Testis (tissue), 3 donors: ENCODE data around the gene PKD2. TPM values are rescaled to one million over a fixed set of nuclear protein-coding genes. Genes with fewer than 3 reads are reported as not detected.
"Not testable (repeated sequence)": the region's sequence is repeated elsewhere in the genome, so short reads cannot be mapped to it uniquely, and the experiment has no call there.

Experiments used
- DNase-seq: peaks from one replicate; pipeline ENCODE4 v3.0.0-alpha.2; 2019
- H3K27ac ChIP-seq, 2 donors: fragments of 200-600 bp; sonication (generic); one replicate each; pipeline ENCODE4 v1.5.1; 2019
- H3K27me3 ChIP-seq: fragments of 200-600 bp; sonication (generic); one replicate; pipeline ENCODE4 v1.5.1; 2019
- H3K36me3 ChIP-seq: fragments of 200-600 bp; sonication (generic); one replicate; pipeline ENCODE4 v1.5.1; 2017; ENCODE audit warnings: low read depth; ENCODE audit errors: missing control alignments
- H3K4me1 ChIP-seq: fragments of 200-600 bp; sonication (generic); one replicate; pipeline ENCODE4 v1.5.1; 2019
- H3K4me3 ChIP-seq, 2 donors: fragments of 200-600 bp; sonication (generic); one replicate each; pipeline ENCODE4 v1.5.1; 2017 to 2019
- H3K9me3 ChIP-seq: fragments of 200-600 bp; sonication (generic); one replicate; pipeline ENCODE4 v1.5.1; 2017
- POLR2A ChIP-seq: fragments of 450-650 bp; IDR thresholded peaks from one replicate; pipeline ENCODE4 v1.6.1; 2017; ENCODE audit warnings: antibody characterized with exemption, mild to moderate bottlenecking, moderate library complexity
- WGBS, 2 donors: methylation state at CpG; one replicate each; pipeline ENCODE4 v1.1.5; 2018; 5-methylcytosine and 5-hydroxymethylcytosine counted together
- intact Hi-C: fragments of 100-400 bp; cut with DNase I; formaldehyde crosslinking; loops from one replicate; pipeline ENCODE4 v1.15.1; 2023; ENCODE audit warnings: low total_unique reads
- polyA plus RNA-seq: library from polyadenylated mRNA; stranded (reverse); fragments of 350-450 nt; fragmentation: Illumina TruSeq; extraction: RNeasy Lipid Tissue Mini Kit (QIAGEN cat#74804); gene quantifications from one replicate; pipeline ENCODE4 v1.2.3, GENCODE V29; 2014; ENCODE audit warnings: low read depth, low replicate concordance; ENCODE audit not compliant: insufficient read depth
- small RNA-seq, 2 donors: library from RNA; depleted of rRNA; stranded (forward); fragments of <200 nt; gene quantifications; one replicate each; pipeline ENCODE3, GENCODE V24; 2016
- total RNA-seq, 2 donors: library from RNA; depleted of rRNA; stranded (reverse); fragments of >200 nt; gene quantifications; one replicate each; pipeline ENCODE4 v1.2.3, GENCODE V29; 2016
- TF ChIP-seq, protein P1 (sequence below), 3 experiments: fragments of 450-650 bp in 2 of 3; fragments of 200-600 bp in 1 of 3; sonication (generic) in 1 of 3; IDR thresholded peaks; one replicate each; pipeline ENCODE4 v1.5.1; 2016 to 2019; ENCODE audit warnings: antibody characterized with exemption in 3 of 3, mild to moderate bottlenecking in 2 of 3, moderate library complexity in 1 of 3

Gene PKD2
- total and polyA plus RNA-seq, 3 donors from 2014 or later: 18.7 to 52.8 (median 24.6) TPM

GRCh38 chr4:88110826-88111225, 103.4 kb downstream of the PKD2 start:
- H3K36me3 ChIP-seq: no peaks in the 10 kb centered on the region
- H3K27ac ChIP-seq: no peak overlapping the region
- no peak for DNase-seq
- TF ChIP-seq, protein P1, sequence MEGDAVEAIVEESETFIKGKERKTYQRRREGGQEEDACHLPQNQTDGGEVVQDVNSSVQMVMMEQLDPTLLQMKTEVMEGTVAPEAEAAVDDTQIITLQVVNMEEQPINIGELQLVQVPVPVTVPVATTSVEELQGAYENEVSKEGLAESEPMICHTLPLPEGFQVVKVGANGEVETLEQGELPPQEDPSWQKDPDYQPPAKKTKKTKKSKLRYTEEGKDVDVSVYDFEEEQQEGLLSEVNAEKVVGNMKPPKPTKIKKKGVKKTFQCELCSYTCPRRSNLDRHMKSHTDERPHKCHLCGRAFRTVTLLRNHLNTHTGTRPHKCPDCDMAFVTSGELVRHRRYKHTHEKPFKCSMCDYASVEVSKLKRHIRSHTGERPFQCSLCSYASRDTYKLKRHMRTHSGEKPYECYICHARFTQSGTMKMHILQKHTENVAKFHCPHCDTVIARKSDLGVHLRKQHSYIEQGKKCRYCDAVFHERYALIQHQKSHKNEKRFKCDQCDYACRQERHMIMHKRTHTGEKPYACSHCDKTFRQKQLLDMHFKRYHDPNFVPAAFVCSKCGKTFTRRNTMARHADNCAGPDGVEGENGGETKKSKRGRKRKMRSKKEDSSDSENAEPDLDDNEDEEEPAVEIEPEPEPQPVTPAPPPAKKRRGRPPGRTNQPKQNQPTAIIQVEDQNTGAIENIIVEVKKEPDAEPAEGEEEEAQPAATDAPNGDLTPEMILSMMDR (IDR thresholded peaks at IDR 0.05): no peak
- no peak for TF ChIP-seq POLR2A
- peaks cover 6% of the 10 kb centered on the region for H3K4me1 ChIP-seq
- no peaks in the 10 kb centered on the region for H3K27me3 ChIP-seq
- H3K9me3 ChIP-seq: no peaks in the 10 kb centered on the region
- H3K4me3 ChIP-seq: no peak overlapping the region
- 86 to 94% methylated on average over 2 of the region's 2 CpGs for WGBS, 2 donors
- intact Hi-C loops: no loop called here

DNA sequence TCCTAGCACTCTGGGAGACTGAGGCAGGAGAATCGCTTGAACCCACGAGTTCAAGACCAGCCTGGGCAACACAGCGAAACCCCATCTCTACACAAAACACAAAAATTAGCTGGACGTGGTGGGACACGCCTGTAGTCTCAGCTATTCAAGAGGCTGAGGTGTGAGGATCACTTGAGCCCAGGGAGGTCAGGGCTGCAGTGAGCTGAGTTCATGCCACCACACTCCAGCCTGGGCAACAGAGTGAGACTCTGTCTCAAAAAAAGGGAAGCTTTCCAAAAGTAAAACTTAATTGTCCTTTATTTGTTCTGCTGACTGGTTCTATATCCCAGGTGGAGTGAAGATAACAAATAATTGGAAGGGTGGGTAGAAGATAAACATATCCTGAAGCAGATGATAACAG, 105.4 kb downstream of the PKD2 start:
- DNase-seq: no peak
- no peak overlapping the region for H3K27ac ChIP-seq
- H3K9me3 ChIP-seq: no peaks in the 10 kb centered on the region
- H3K27me3 ChIP-seq: no peaks in the 10 kb centered on the region
- intact Hi-C loops: no loop called here
- H3K4me1 ChIP-seq: no peaks in the 10 kb centered on the region
- no peak overlapping the region for H3K4me3 ChIP-seq
- WGBS, 2 donors: 93 to 98% methylated on average over 5 of the region's 5 CpGs
- no peaks in the 10 kb centered on the region for H3K36me3 ChIP-seq
- TF ChIP-seq, protein P1 (IDR thresholded peaks at IDR 0.05): no peak
- TF ChIP-seq POLR2A: no peak

GRCh38 chr4:88115587-88115986, 108.2 kb downstream of the PKD2 start:
- H3K27me3 ChIP-seq: no peaks in the 10 kb centered on the region
- no peaks in the 10 kb centered on the region for H3K36me3 ChIP-seq
- WGBS, 2 donors: 91 to 93% methylated on average over 5 of the region's 5 CpGs
- H3K27ac ChIP-seq: no peak overlapping the region
- no peak overlapping the region for H3K4me3 ChIP-seq
- TF ChIP-seq, protein P1 (IDR thresholded peaks at IDR 0.05): no peak
- TF ChIP-seq POLR2A: no peak
- intact Hi-C loops: no loop called here
- H3K4me1 ChIP-seq: no peaks in the 10 kb centered on the region
- H3K9me3 ChIP-seq: no peaks in the 10 kb centered on the region
- DNase-seq: no peak

GRCh38 chr4:88119943-88120342, 112.5 kb downstream of the PKD2 start:
- Histone ChIP-seq H3K4me1 (no peaks in the 10 kb centered on the region), H3K27me3 (no peaks in the 10 kb centered on the region), H3K9me3 (no peaks in the 10 kb centered on the region), H3K4me3 (no peak overlapping the region), H3K27ac (no peak overlapping the region), H3K36me3 (no peaks in the 10 kb centered on the region)
- no peak for DNase-seq
- TF ChIP-seq POLR2A: no peak
- TF ChIP-seq, protein P1 (IDR thresholded peaks at IDR 0.05): no peak
- intact Hi-C loops: no loop called here
- 77 to 84% methylated on average over 2 of the region's 2 CpGs for WGBS, 2 donors

DNA sequence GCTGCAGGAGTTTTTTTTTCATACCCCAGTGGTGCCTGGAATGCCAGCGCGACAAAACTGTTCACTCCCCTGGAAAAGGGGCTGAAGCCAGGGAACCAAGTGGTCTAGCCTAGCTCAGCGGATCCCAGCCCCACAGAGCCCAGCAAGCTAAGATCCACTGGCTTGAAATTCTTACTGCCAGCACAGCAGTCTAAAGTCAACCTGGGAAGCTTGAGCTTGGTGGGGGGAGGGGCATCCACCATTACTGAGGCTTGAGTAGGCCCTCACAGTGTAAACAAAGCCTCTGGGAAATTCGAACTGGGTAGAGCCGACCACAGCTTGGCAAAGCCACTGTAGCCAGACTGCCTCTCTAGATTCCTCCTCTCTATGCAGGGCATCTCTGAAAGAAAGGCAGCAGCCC, 114.8 kb downstream of the PKD2 start:
- 91 to 100% methylated on average over 2 to 5 of the region's 5 CpGs for WGBS, 2 donors
- H3K4me1 ChIP-seq, H3K27me3 ChIP-seq, H3K4me3 ChIP-seq, H3K27ac ChIP-seq, intact Hi-C loops, H3K36me3 ChIP-seq, H3K9me3 ChIP-seq, DNase-seq: not testable (repeated sequence)

Small RNA genes within 50 kb of the gene (small RNA-seq; reads per million reads assigned to genes)
- gene RNU1-36P: 0 to 0.28 reads per million in 2 donors

Other genes with a start within 250 kb of the PKD2 start
- not detected for gene IBSP, start 208.1 kb upstream of the PKD2 start, total RNA-seq
- gene IBSP, start 208.1 kb upstream of the PKD2 start, polyA plus RNA-seq: not detected
- gene MEPE, start 174.7 kb upstream of the PKD2 start, total RNA-seq: not detected
- not detected for gene MEPE, start 174.7 kb upstream of the PKD2 start, polyA plus RNA-seq
- 10 to 100 TPM in 1 of 2 donors, 1 to 10 TPM in 1; 5.0 to 71.7 TPM for gene SPP1, start 31.9 kb upstream of the PKD2 start, total RNA-seq
- 30.2 TPM for gene SPP1, start 31.9 kb upstream of the PKD2 start, polyA plus RNA-seq
- 1 to 10 TPM; 9.4 to 9.5 TPM for gene ABCG2, start 151.0 kb downstream of the PKD2 start, total RNA-seq
- gene ABCG2, start 151.0 kb downstream of the PKD2 start, polyA plus RNA-seq: 4.3 TPM